Raji (cell line): ENCODE results near the gene CDK17.

ENCODE experiments used
- POLR2A ChIP-seq: IDR thresholded peaks from 2 replicates; pipeline ENCODE4 v1.6.1; 2011; ENCODE audit warnings: low read depth, low read length, control low read depth; ENCODE audit not compliant: insufficient read depth

CDK17 gene

DNA sequence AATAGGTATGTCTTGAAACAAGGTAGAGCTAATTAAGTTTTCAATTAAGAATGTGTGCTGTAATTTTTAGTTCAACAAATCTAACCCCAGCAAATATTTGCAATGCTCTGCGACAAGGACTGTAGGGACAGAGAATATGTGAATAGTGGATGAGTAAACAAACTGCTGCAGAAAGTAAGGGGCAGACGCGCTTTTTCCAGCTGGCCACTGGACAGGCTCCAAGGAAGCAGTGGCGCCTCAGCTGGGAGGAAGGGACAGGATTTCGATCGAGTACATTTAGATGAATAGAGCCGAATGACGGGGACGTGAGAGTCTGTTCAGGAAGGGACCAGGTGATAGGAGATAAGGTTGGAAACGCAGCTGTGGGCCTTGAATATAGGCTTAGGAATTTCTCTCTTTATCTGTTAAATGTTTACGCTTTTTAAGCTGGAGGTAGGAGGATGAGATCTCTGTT is 136.8 kb downstream of the CDK17 start:
- no peak for TF ChIP-seq POLR2A

- no peak for TF ChIP-seq POLR2A
Observed at GRCh38 chr12:96261557-96261956, 138.7 kb downstream of the CDK17 start.

DNA sequence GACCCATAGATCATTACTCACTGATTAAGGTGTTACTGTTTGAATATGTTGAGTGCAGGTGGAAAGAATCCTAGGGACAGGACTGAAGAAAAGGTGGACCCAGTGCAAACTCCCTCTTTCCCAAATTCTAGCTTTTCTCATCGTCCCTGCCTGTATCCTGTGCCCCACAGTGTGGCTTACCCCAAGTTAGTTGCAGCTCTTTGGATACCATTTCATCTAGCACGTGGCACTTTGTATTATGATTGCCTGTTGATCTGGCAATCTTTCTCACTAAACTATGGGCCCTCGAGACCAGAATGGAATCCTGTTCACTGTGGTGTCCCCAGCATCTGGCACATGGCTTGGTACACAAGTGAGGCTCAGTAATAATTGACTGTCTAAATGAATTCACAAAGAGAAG is 139.6 kb downstream of the CDK17 start:
- no peak for TF ChIP-seq POLR2A

DNA sequence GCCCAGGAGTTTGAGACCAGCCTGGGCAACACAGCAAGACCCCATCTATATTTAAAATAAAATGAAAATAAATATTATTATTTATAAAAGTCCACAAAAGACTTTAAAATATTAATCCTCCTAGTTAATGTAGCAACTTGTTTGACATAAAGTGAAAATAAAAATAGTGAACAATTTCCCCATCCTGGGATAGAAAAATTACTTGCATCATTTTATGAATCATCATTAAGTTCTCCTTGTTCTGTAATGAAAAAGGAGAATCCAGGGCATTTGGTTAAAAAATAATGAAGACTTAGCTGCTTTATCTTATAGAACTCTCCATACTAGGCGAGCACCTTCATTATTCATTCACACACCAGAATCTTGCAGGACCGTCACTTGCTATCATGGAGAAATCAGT is 140.0 kb downstream of the CDK17 start:
- no peak for TF ChIP-seq POLR2A

- no peak for TF ChIP-seq POLR2A
Observed at GRCh38 chr12:96258104-96258961, 141.9 kb downstream of the CDK17 start.

DNA sequence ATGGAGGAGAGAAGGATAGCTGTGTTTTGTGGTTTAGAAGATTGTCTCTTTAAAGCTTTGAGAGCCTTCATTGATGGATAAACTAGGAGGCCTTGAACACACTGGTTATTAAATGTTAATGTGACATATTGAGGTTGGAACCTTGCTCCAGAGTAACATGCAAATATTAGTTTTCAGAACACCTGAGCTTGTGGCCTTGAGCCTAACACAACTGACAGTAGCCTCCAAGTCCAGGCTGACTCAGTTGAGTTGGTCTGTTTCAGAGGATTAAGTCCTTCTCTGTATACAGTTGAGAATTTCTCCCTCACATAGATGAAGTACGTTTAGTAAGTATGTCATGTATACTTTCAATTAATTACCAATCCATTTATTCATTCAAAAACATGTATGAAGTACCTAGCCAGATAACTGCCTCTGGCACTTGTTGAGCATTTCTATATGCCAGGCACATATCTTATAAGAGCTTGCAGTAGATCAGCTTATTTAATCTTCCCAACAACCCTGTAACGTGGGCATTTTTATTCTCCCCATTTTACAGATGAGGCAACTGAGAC is 142.6 kb downstream of the CDK17 start:
- TF ChIP-seq POLR2A: no peak

- TF ChIP-seq POLR2A: no peak
Observed at GRCh38 chr12:96256672-96257361, 143.4 kb downstream of the CDK17 start.

- no peak for TF ChIP-seq POLR2A
Observed at GRCh38 chr12:96255077-96255476, 145.2 kb downstream of the CDK17 start.

GRCh38 chr12:96250119-96250685 is 150.0 kb downstream of the CDK17 start:
- no peak for TF ChIP-seq POLR2A

GRCh38 chr12:96249196-96250118 is 150.8 kb downstream of the CDK17 start:
- TF ChIP-seq POLR2A: no peak

GRCh38 chr12:96248136-96248931 is 151.9 kb downstream of the CDK17 start:
- no peak for TF ChIP-seq POLR2A

DNA sequence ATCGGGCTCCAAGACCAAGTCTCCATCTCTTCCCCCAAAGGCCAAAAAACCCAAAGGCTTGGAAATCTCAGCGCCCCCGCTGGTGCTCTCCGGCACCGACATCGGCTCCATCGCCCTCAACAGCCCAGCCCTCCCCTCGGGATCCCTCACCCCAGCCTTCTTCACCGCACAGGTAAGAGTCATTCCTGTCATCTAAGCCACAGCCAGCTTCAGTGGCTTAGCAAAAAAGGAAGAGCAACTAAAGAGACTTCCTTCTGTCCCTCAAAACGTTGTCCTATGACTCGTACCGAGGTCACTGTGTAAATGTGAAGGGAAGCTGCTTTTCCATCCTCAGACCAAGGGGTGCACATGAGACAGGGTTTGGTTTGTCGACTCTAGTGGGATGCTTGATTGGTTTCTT is 152.7 kb downstream of the CDK17 start:
- no peak for TF ChIP-seq POLR2A

- no peak for TF ChIP-seq POLR2A
Observed at GRCh38 chr12:96246926-96247505, 153.2 kb downstream of the CDK17 start.

- no peak for TF ChIP-seq POLR2A
Observed at GRCh38 chr12:96244826-96245225, 155.4 kb downstream of the CDK17 start.

DNA sequence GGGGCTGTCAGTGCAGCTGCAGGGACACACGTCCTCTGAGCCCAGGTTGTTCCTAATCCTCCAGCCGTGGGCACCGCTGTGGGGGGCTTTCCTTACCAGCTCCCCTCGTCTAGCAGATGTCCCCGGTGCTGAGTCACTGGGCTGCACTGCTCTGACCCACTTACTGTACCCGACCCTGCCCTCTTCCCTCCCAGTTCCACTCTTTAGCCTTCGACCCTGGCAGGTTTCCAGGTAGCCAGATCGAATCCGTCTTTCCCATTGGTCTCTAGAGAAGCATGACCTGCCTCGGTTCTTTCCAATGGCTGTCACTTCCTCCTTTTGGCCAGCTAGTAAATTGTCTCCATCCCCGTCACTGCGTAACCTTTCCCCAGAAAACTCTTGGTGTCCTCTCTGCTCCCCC is 157.6 kb downstream of the CDK17 start:
- no peak for TF ChIP-seq POLR2A
